A549 (cell line): ENCODE measurements around the gene HDAC6. TPM values are rescaled to one million over a fixed set of nuclear protein-coding genes. Genes with fewer than 3 reads are reported as not detected.

Experiments used
- ATAC-seq, 2 experiments: fragments of 200-7000 bp in 1 of 2; fragments of >200 bp in 1 of 2; cut with Nextera tagmentation in 1 of 2; cut with Tn5 transposase in 1 of 2; 3 replicates each; pipeline versions ENCODE4 v1.8.0 to v1.9.1; 2018 to 2020; ENCODE audit warnings: mild to moderate bottlenecking in 1 of 2, moderate library complexity in 1 of 2
- CTCF ChIA-PET: fragments of 300-600 bp; sonication (Branson Sonifier 250); formaldehyde crosslinking; extraction: SDS; loops from one replicate; lab custom pipeline; 2021; ENCODE audit warnings: antibody characterized with exemption, inconsistent platforms; lab: Yijun Ruan, JAX
- POLR2A ChIA-PET: fragments of 350-600 bp; formaldehyde crosslinking; extraction: SDS; loops from one replicate; lab custom pipeline; 2021; ENCODE audit warnings: antibody characterized with exemption, inconsistent platforms; lab: Yijun Ruan, JAX
- DNase-seq, 2 experiments: peaks; one replicate each; pipeline versions ENCODE4 v3.0.0 to v3.0.0-alpha.2; 2011 to 2016; ENCODE audit warnings: low read depth in 1 of 2, low spot score in 1 of 2
- FAIRE-seq: peaks from 2 replicates; lab custom pipeline; 2011; peaks lifted over from hg19 to GRCh38; lab: Jason Lieb, UNC
- H3K27ac ChIP-seq, 2 experiments: fragments of >200 bp; sonication (Bioruptor Twin); formaldehyde crosslinking; 3 replicates each; pipeline ENCODE4 v1.5.1; 2016 to 2017
- H3K4me1 ChIP-seq: fragments of >200 bp; sonication (Bioruptor Twin); formaldehyde crosslinking; 3 replicates; pipeline ENCODE4 v1.6.1; 2016
- H3K4me2 ChIP-seq: fragments of >200 bp; sonication (Bioruptor Twin); formaldehyde crosslinking; 3 replicates; pipeline ENCODE4 v1.6.1; 2016
- H3K4me3 ChIP-seq: fragments of >200 bp; sonication (Bioruptor Twin); formaldehyde crosslinking; 3 replicates; pipeline ENCODE4 v1.5.1; 2016
- H3K9me3 ChIP-seq: fragments of >200 bp; sonication (Bioruptor Twin); formaldehyde crosslinking; 3 replicates; pipeline ENCODE4 v1.6.1; 2016
- CBX2 ChIP-seq: fragments of 200-600 bp; sonication (generic); IDR thresholded peaks from 2 replicates; pipeline ENCODE4 v1.6.1; 2016; ENCODE audit warnings: low read depth, mild to moderate bottlenecking, borderline replicate concordance
- CEBPB ChIP-seq, 2 experiments: fragments of >200 bp in 1 of 2; sonication (Bioruptor Twin) in 1 of 2; formaldehyde crosslinking in 1 of 2; IDR thresholded peaks; 2 replicates each; pipeline ENCODE4 v1.6.1; 2012 to 2016
- CHD2 ChIP-seq: fragments of 150-350 bp; IDR thresholded peaks from 2 replicates; pipeline ENCODE4 v1.6.1; 2014; ENCODE audit warnings: low read length; ENCODE audit not compliant: partially characterized antibody
- CHD4 ChIP-seq: fragments of 200-600 bp; sonication (generic); IDR thresholded peaks from 2 replicates; pipeline ENCODE4 v1.6.1; 2016; ENCODE audit warnings: antibody characterized with exemption, mild to moderate bottlenecking, borderline replicate concordance
- EHF ChIP-seq: fragments of 250-450 bp; sonication (Bioruptor Pico); IDR thresholded peaks from 2 replicates; pipeline ENCODE4 v1.5.0; 2020; ENCODE audit warnings: mild to moderate bottlenecking
- EHMT2 ChIP-seq: fragments of 200-600 bp; sonication (generic); IDR thresholded peaks from 2 replicates; pipeline ENCODE4 v1.6.1; 2016; ENCODE audit warnings: antibody characterized with exemption, low read depth, mild to moderate bottlenecking, moderate library complexity
- EP300 ChIP-seq, 2 experiments: fragments of >200 bp; sonication (Bioruptor Twin); formaldehyde crosslinking; IDR thresholded peaks; 2 replicates in 1 of 2; 3 replicates in 1 of 2; pipeline ENCODE4 v1.6.1; 2016 to 2017
- FOSB ChIP-seq: fragments of 250-450 bp; sonication (Bioruptor Pico); IDR thresholded peaks from 2 replicates; pipeline ENCODE4 v1.5.0; 2020; ENCODE audit warnings: mild to moderate bottlenecking, moderate library complexity
- HMGXB4 ChIP-seq: fragments of 250-450 bp; sonication (Bioruptor Pico); IDR thresholded peaks from 2 replicates; pipeline ENCODE4 v1.5.0; 2021; ENCODE audit warnings: mild to moderate bottlenecking, moderate library complexity, borderline replicate concordance
- HOXA7 ChIP-seq: fragments of 250-450 bp; sonication (Bioruptor Pico); IDR thresholded peaks from 2 replicates; pipeline ENCODE4 v1.5.0; 2020; ENCODE audit warnings: mild to moderate bottlenecking, moderate library complexity
- HOXB13 ChIP-seq: fragments of 250-450 bp; sonication (Bioruptor Pico); IDR thresholded peaks from 2 replicates; pipeline ENCODE4 v1.5.0; 2020; ENCODE audit warnings: low read depth, mild to moderate bottlenecking, moderate library complexity
- HOXB5 ChIP-seq: fragments of 250-450 bp; sonication (Bioruptor Pico); IDR thresholded peaks from 2 replicates; pipeline ENCODE4 v1.5.0; 2020; ENCODE audit warnings: mild to moderate bottlenecking, moderate library complexity
- MAX ChIP-seq: IDR thresholded peaks from 2 replicates; pipeline ENCODE4 v1.6.1; 2012
- NFE2L2 ChIP-seq: fragments of 150-350 bp; conservative IDR thresholded peaks from 2 replicates; pipeline ENCODE4 v1.6.1; 2014; ENCODE audit warnings: low read length
- NR3C1 ChIP-seq: fragments of >200 bp; sonication (Bioruptor Twin); formaldehyde crosslinking; IDR thresholded peaks from 3 replicates; pipeline ENCODE4 v1.6.1; 2017
- POLR2A ChIP-seq: IDR thresholded peaks from 2 replicates; pipeline ENCODE4 v1.6.1; 2012; ENCODE audit warnings: mild to moderate bottlenecking, low read length
- RARB ChIP-seq: fragments of 250-450 bp; sonication (Bioruptor Pico); IDR thresholded peaks from 2 replicates; pipeline ENCODE4 v1.8.0; 2021; ENCODE audit warnings: mild to moderate bottlenecking, moderate library complexity
- REST ChIP-seq: fragments of 200-600 bp; sonication (generic); IDR thresholded peaks from 2 replicates; pipeline ENCODE4 v1.6.1; 2016; ENCODE audit warnings: antibody characterized with exemption, mild to moderate bottlenecking, moderate library complexity
- SREBF2 ChIP-seq: fragments of 450-650 bp; IDR thresholded peaks from 2 replicates; pipeline ENCODE4 v1.6.1; 2014; ENCODE audit warnings: mild to moderate bottlenecking, moderate library complexity
- TFCP2L1 ChIP-seq: fragments of 250-450 bp; sonication (Bioruptor Pico); IDR thresholded peaks from 2 replicates; pipeline ENCODE4 v1.5.0; 2021; ENCODE audit warnings: mild to moderate bottlenecking
- ZC3H11A ChIP-seq: fragments of 450-650 bp; IDR thresholded peaks from 2 replicates; pipeline ENCODE4 v1.6.1; 2014; ENCODE audit warnings: antibody characterized with exemption, mild to moderate bottlenecking
- ZFP36 ChIP-seq: fragments of 450-650 bp; IDR thresholded peaks from 2 replicates; pipeline ENCODE4 v1.6.1; 2014; ENCODE audit warnings: borderline replicate concordance; ENCODE audit not compliant: partially characterized antibody
- ZSCAN20 ChIP-seq: fragments of 250-450 bp; sonication (Bioruptor Pico); IDR thresholded peaks from 2 replicates; pipeline ENCODE4 v1.8.0; 2022; ENCODE audit warnings: mild to moderate bottlenecking, moderate library complexity
- WGBS: methylation state at CpG from one replicate; pipeline ENCODE4 v1.1.6; 2017; ENCODE audit errors: missing lambda C conversion rate; 5-methylcytosine and 5-hydroxymethylcytosine counted together
- polyA plus RNA-seq, 4 experiments: library from polyadenylated mRNA; depleted of rRNA in 3 of 4; stranded (reverse); fragments of >200 nt; fragmentation: RNase III in 1 of 4; extraction: RNeasy Plus Mini Kit Qiagen cat#74134 plus additional on column Dnase treatment in 1 of 4; gene quantifications; 2 replicates in 3 of 4; 3 replicates in 1 of 4; pipeline ENCODE4 v1.2.3, GENCODE V29; 2011 to 2017

HDAC6 gene
- polyA plus RNA-seq, 2 of the 4 experiments (the other 2 are of a cell fraction) = 50.6 to 52.1 TPM

GRCh38 chrX:48782795-48783194, 19.1 kb upstream of the HDAC6 start:
- TF ChIP-seq EHF (CRISPR knock-in tag) (no peak), CEBPB (IDR thresholded peaks at IDR 0.05) (no peak), ZSCAN20 (CRISPR knock-in tag) (no peak), ZC3H11A (no peak), EP300 (IDR thresholded peaks at IDR 0.05) (no peak), SREBF2 (no peak), FOSB (CRISPR knock-in tag) (no peak), CHD2 (no peak), POLR2A (no peak), HOXB13 (CRISPR knock-in tag) (no peak), RARB (CRISPR knock-in tag) (no peak), HOXA7 (no peak)
- no peak overlapping the region for H3K4me3 ChIP-seq
- ChIA-PET CTCF (no interaction called here), POLR2A (no interaction called here)
- no peak for FAIRE-seq
- no peak for ATAC-seq
- DNase-seq = no peak
- H3K4me1 ChIP-seq = no peaks in the 10 kb centered on the region
- H3K27ac ChIP-seq = no peak overlapping the region
- H3K4me2 ChIP-seq = no peak overlapping the region
- H3K9me3 ChIP-seq = no peaks in the 10 kb centered on the region
- WGBS = 87% methylated on average over 8 of the region's 13 CpGs

- ChIA-PET POLR2A (no interaction called here), CTCF (interaction anchor here (1.7 kb wide), 1 partner anchor 33 kb away, joined by 5 read pairs; no protein-coding TSS in a partner anchor)
- FAIRE-seq (no peak), DNase-seq (no peak), ATAC-seq (no peak)
- no peak overlapping the region for H3K27ac ChIP-seq
- no peaks in the 10 kb centered on the region for H3K4me1 ChIP-seq
- H3K4me2 ChIP-seq = no peak overlapping the region
- H3K4me3 ChIP-seq = no peak overlapping the region
- TF ChIP-seq HOXB5 (CRISPR knock-in tag) (no peak), CHD4 (no peak), ZFP36 (no peak), EHMT2 (no peak), HMGXB4 (CRISPR knock-in tag) (no peak), REST (no peak), NR3C1 (no peak), CBX2 (no peak), MAX (no peak), POLR2A (no peak), TFCP2L1 (no peak), NFE2L2 (no peak)
- H3K9me3 ChIP-seq = no peaks in the 10 kb centered on the region
- WGBS = 6% methylated on average over 3 of the region's 3 CpGs
Observed at GRCh38 chrX:48784726-48785125, 17.1 kb upstream of the HDAC6 start.
